Astrocyte (in vitro differentiated cells and primary cell): ENCODE results near the gene PRSS36. TPM values are rescaled to one million over a fixed set of nuclear protein-coding genes. Genes with fewer than 3 reads are reported as not detected.

Experiments
- DNase-seq: peaks from one replicate; pipeline ENCODE4 v3.0.0-alpha.2; 2010; ENCODE audit warnings: low read depth
- FAIRE-seq: peaks from 2 replicates; lab custom pipeline; 2011; peaks lifted over from hg19 to GRCh38; lab: Jason Lieb, UNC
- H2AFZ ChIP-seq: 2 replicates; pipeline ENCODE4 v1.6.0; 2012; ENCODE audit warnings: low read depth, low read length, inconsistent platforms
- H3K27ac ChIP-seq: 2 replicates; pipeline ENCODE4 v1.5.1; 2011; ENCODE audit warnings: low read depth, low read length, inconsistent platforms
- H3K27me3 ChIP-seq: 2 replicates; pipeline ENCODE4 v1.6.0; 2011; ENCODE audit warnings: low read length, inconsistent platforms; ENCODE audit not compliant: insufficient read depth
- H3K36me3 ChIP-seq: 2 replicates; pipeline ENCODE4 v1.5.1; 2011; ENCODE audit warnings: low read length, inconsistent platforms; ENCODE audit not compliant: insufficient read depth
- H3K4me1 ChIP-seq: 2 replicates; pipeline ENCODE4 v1.5.1; 2011; ENCODE audit warnings: low read length, inconsistent platforms; ENCODE audit not compliant: insufficient read depth
- H3K4me2 ChIP-seq: 2 replicates; pipeline ENCODE4 v1.6.0; 2012; ENCODE audit warnings: low read length, inconsistent platforms
- H3K4me3 ChIP-seq: 2 replicates; pipeline ENCODE4 v1.5.1; 2011; ENCODE audit warnings: low read depth, mild to moderate bottlenecking, low read length, inconsistent platforms; ENCODE audit not compliant: insufficient read depth
- H3K79me2 ChIP-seq: 2 replicates; pipeline ENCODE4 v1.6.0; 2012; ENCODE audit warnings: mild to moderate bottlenecking, low read length, inconsistent platforms; ENCODE audit not compliant: insufficient read depth
- H3K9ac ChIP-seq: 2 replicates; pipeline ENCODE4 v1.6.0; 2012; ENCODE audit warnings: mild to moderate bottlenecking, low read length, inconsistent platforms
- H3K9me3 ChIP-seq: 2 replicates; pipeline ENCODE4 v1.5.1; 2012; ENCODE audit warnings: low read depth, mild to moderate bottlenecking, low read length, inconsistent platforms; ENCODE audit not compliant: insufficient read depth
- H4K20me1 ChIP-seq: 2 replicates; pipeline ENCODE4 v1.6.0; 2012; ENCODE audit warnings: low read length, inconsistent platforms; ENCODE audit not compliant: insufficient read depth
- H3K27ac Mint-ChIP-seq: one replicate; pipeline ENCODE4 v1.8.0; 2021; ENCODE audit warnings: mild to moderate bottlenecking, mixed read lengths; ENCODE audit not compliant: unreplicated experiment
- H3K27me3 Mint-ChIP-seq: one replicate; pipeline ENCODE4 v1.8.0; 2021; ENCODE audit warnings: low read depth, mixed read lengths; ENCODE audit not compliant: unreplicated experiment
- H3K36me3 Mint-ChIP-seq: one replicate; pipeline ENCODE4 v1.8.0; 2021; ENCODE audit warnings: low read depth, mixed read lengths; ENCODE audit not compliant: unreplicated experiment
- H3K4me1 Mint-ChIP-seq: one replicate; pipeline ENCODE4 v1.8.0; 2021; ENCODE audit warnings: low read depth, mixed read lengths; ENCODE audit not compliant: unreplicated experiment
- H3K4me3 Mint-ChIP-seq: one replicate; pipeline ENCODE4 v1.8.0; 2021; ENCODE audit warnings: mild to moderate bottlenecking, moderate library complexity, mixed read lengths; ENCODE audit not compliant: unreplicated experiment
- H3K9me3 Mint-ChIP-seq: one replicate; pipeline ENCODE4 v1.8.0; 2021; ENCODE audit warnings: mild to moderate bottlenecking, mixed read lengths; ENCODE audit not compliant: unreplicated experiment
- EZH2 ChIP-seq: IDR thresholded peaks from 2 replicates; pipeline ENCODE4 v1.6.1; 2012; ENCODE audit warnings: mild to moderate bottlenecking, low read length, inconsistent platforms; ENCODE audit not compliant: insufficient read depth
- total RNA-seq: library from RNA; stranded (reverse); gene quantifications from 2 replicates; pipeline ENCODE4 v1.2.1, GENCODE V29; 2021
- TF ChIP-seq, protein P1 (sequence below): IDR thresholded peaks from 2 replicates; pipeline ENCODE4 v1.5.1; 2011; ENCODE audit warnings: low read depth, mild to moderate bottlenecking, inconsistent platforms, low read length, moderate library complexity; ENCODE audit not compliant: insufficient read depth

The PRSS36 gene
- total RNA-seq, 1 donor from 2014 or later: 0.41 TPM

DNA sequence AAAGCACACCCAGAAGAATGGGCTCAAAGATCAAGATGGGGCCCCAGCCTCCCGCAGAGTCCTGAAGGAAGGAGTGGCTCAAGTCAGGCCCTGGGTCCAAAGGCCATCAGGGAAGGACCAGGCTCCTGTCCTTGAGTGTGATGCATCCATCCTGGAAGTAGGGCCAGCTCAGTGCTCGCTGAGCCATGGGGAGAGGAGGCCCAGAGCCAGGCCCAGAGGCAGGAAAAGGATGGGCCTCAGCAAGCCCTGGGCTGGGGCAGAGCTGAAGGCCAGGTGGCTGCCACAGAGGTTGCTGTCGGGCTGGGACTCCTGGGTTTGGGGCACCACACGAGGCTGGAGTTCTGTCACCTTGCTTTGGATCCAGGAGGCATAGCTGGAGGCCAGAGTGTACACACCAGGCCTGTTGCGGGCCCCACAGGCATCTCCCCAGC lies 18.0 kb downstream of the PRSS36 start:
- Histone ChIP-seq H3K4me3 (no peak overlapping the region), H3K79me2 (no peaks in the 10 kb centered on the region), H3K36me3 (no peaks in the 10 kb centered on the region), H3K9ac (no peak overlapping the region), H3K27ac (no peak overlapping the region), H2AFZ (no peak overlapping the region), H3K4me1 (peaks cover 16% of the 10 kb centered on the region), H4K20me1 (no peaks in the 10 kb centered on the region), H3K27me3 (no peaks in the 10 kb centered on the region), H3K4me2 (no peak overlapping the region), H3K9me3 (no peaks in the 10 kb centered on the region)
- peaks cover 4% of the 10 kb centered on the region for H3K4me1 Mint-ChIP-seq
- DNase-seq (no peak), FAIRE-seq (no peak)
- peaks cover 14% of the 10 kb centered on the region for H3K36me3 Mint-ChIP-seq
- no peak overlapping the region for H3K27ac Mint-ChIP-seq
- TF ChIP-seq, protein P1, sequence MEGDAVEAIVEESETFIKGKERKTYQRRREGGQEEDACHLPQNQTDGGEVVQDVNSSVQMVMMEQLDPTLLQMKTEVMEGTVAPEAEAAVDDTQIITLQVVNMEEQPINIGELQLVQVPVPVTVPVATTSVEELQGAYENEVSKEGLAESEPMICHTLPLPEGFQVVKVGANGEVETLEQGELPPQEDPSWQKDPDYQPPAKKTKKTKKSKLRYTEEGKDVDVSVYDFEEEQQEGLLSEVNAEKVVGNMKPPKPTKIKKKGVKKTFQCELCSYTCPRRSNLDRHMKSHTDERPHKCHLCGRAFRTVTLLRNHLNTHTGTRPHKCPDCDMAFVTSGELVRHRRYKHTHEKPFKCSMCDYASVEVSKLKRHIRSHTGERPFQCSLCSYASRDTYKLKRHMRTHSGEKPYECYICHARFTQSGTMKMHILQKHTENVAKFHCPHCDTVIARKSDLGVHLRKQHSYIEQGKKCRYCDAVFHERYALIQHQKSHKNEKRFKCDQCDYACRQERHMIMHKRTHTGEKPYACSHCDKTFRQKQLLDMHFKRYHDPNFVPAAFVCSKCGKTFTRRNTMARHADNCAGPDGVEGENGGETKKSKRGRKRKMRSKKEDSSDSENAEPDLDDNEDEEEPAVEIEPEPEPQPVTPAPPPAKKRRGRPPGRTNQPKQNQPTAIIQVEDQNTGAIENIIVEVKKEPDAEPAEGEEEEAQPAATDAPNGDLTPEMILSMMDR: no peak
- no peak for TF ChIP-seq EZH2
- H3K9me3 Mint-ChIP-seq: peaks cover 2% of the 10 kb centered on the region
- H3K27me3 Mint-ChIP-seq: peaks cover 6% of the 10 kb centered on the region
- no peak overlapping the region for H3K4me3 Mint-ChIP-seq

DNA sequence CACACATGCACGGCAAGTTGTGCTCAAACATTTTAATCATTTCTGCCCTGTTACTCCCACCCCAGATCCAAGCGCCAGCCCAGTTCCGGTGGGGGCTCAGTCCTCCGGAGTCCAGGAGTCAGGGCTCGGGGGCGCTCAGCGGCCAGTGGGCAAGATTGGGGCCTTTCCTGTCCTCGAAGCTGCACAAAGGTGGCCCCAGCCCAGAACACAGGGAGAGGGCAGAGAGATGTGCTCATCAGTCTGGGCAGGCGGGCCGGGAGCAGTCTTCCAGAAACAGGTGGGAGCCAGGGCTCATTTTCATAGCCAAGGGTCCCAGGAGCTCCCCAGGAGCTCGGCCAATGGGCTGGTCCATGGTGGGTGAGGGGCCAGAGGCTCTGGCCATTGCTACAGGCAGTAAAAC lies 18.4 kb downstream of the PRSS36 start:
- no peak overlapping the region for H3K4me3 Mint-ChIP-seq

DNA sequence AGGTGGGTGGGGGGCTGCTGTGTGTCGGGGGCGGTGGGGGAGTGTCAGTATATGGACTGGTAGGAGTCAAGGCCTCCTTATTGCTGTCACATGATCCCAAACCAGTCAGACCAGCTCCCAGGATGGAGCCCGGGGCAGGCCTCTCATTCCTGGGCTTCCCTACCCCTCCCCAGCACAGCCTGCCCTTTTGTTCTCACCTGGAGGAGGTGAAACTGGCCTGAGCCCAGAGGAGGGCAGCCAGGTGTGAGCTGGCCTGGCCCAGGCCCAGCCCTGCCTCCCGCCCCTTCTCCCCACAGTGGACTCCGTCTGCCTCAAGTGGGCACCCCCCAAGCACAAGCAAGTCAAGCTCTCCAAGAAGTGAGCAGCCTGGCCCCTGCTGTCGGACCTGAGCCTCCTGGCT lies 19.0 kb downstream of the PRSS36 start:
- H2AFZ ChIP-seq: no peak overlapping the region
- peaks cover 17% of the 10 kb centered on the region for H3K36me3 Mint-ChIP-seq
- H3K4me2 ChIP-seq: no peak overlapping the region
- no peaks in the 10 kb centered on the region for H4K20me1 ChIP-seq
- H3K9me3 Mint-ChIP-seq: peaks cover 2% of the 10 kb centered on the region
- no peak overlapping the region for H3K4me3 Mint-ChIP-seq
- H3K36me3 ChIP-seq: no peaks in the 10 kb centered on the region
- H3K27me3 Mint-ChIP-seq: peaks cover 6% of the 10 kb centered on the region
- H3K27ac Mint-ChIP-seq: no peak overlapping the region
- no peak overlapping the region for H3K9ac ChIP-seq
- peaks cover 3% of the 10 kb centered on the region for H3K4me1 Mint-ChIP-seq
- peaks cover 16% of the 10 kb centered on the region for H3K4me1 ChIP-seq
- FAIRE-seq: no peak
- DNase-seq: no peak
- no peaks in the 10 kb centered on the region for H3K27me3 ChIP-seq
- no peak overlapping the region for H3K27ac ChIP-seq
- TF ChIP-seq, protein P1: no peak
- no peak for TF ChIP-seq EZH2
- no peaks in the 10 kb centered on the region for H3K9me3 ChIP-seq
- no peaks in the 10 kb centered on the region for H3K79me2 ChIP-seq
- H3K4me3 ChIP-seq: no peak overlapping the region

More for the DNA sequence above, 18.4 kb downstream of the PRSS36 start:
- peaks cover 6% of the 10 kb centered on the region for H3K27me3 Mint-ChIP-seq
- Histone ChIP-seq H2AFZ (no peak overlapping the region), H4K20me1 (no peaks in the 10 kb centered on the region), H3K4me1 (peaks cover 16% of the 10 kb centered on the region), H3K36me3 (no peaks in the 10 kb centered on the region), H3K79me2 (no peaks in the 10 kb centered on the region), H3K9ac (no peak overlapping the region), H3K27ac (no peak overlapping the region), H3K27me3 (no peaks in the 10 kb centered on the region), H3K4me2 (no peak overlapping the region), H3K4me3 (no peak overlapping the region), H3K9me3 (no peaks in the 10 kb centered on the region)
- peaks cover 14% of the 10 kb centered on the region for H3K36me3 Mint-ChIP-seq
- peaks cover 4% of the 10 kb centered on the region for H3K4me1 Mint-ChIP-seq
- DNase-seq (no peak), FAIRE-seq (no peak)
- no peak overlapping the region for H3K27ac Mint-ChIP-seq
- TF ChIP-seq, protein P1: no peak
- no peak for TF ChIP-seq EZH2
- peaks cover 2% of the 10 kb centered on the region for H3K9me3 Mint-ChIP-seq
